Psoas muscle (tissue), 8 donors: ENCODE measurements around the gene COL4A2. TPM values are rescaled to one million over a fixed set of nuclear protein-coding genes. Genes with fewer than 3 reads are reported as not detected.

Source experiments
- ATAC-seq, 4 donors: fragments of 200-7000 bp; cut with Tn5 transposase; one replicate each; pipeline ENCODE4 v1.9.1; 2020; ENCODE audit warnings: moderate library complexity in 3 of 4, mild to moderate bottlenecking in 2 of 4
- DNase-seq, 2 donors: peaks; one replicate each; pipeline ENCODE4 v3.0.0-alpha.2; 2020
- H3K27ac ChIP-seq: fragments of 200-600 bp; one replicate; pipeline ENCODE4 v1.8.0; 2022
- H3K27me3 ChIP-seq, 3 donors: fragments of 200-600 bp in 1 of 3; one replicate each; pipeline versions ENCODE4 v1.6.1 to v1.8.0; 2013 to 2022; ENCODE audit warnings: low read length in 2 of 3, mild to moderate bottlenecking in 2 of 3, moderate library complexity in 1 of 3; ENCODE audit not compliant: insufficient read depth in 3 of 3
- H3K36me3 ChIP-seq, 2 donors: fragments of 200-600 bp in 1 of 2; one replicate each; pipeline versions ENCODE4 v1.6.1 to v1.8.0; 2013 to 2022; ENCODE audit warnings: low read depth in 1 of 2, mild to moderate bottlenecking in 1 of 2, moderate library complexity in 1 of 2; ENCODE audit not compliant: insufficient read depth in 1 of 2
- H3K4me1 ChIP-seq: fragments of 200-600 bp; one replicate; pipeline ENCODE4 v1.8.0; 2022
- H3K4me3 ChIP-seq: fragments of 200-600 bp; one replicate; pipeline ENCODE4 v1.8.0; 2022; ENCODE audit warnings: mild to moderate bottlenecking
- H3K9me3 ChIP-seq: fragments of 200-600 bp; one replicate; pipeline ENCODE4 v1.8.0; 2022
- WGBS, 3 donors: extraction: QIAGEN DNeasy Blood & Tissue Kit; methylation state at CpG; one replicate each; pipeline versions ENCODE4 v1.1.6 to v1.1.7; 2013; 5-methylcytosine and 5-hydroxymethylcytosine counted together
- intact Hi-C, 2 donors: fragments of 100-400 bp; cut with DNase I; formaldehyde crosslinking; loops; one replicate each; pipeline versions ENCODE4 v1.11.0 to v1.14.2; 2022
- polyA plus RNA-seq, 3 donors: library from polyadenylated mRNA; stranded (reverse); fragments of 200-250 nt; gene quantifications; one replicate each; pipeline ENCODE4 v1.2.3, GENCODE V29; 2013
- total RNA-seq, 4 donors: library from RNA; stranded (reverse); fragmentation: NEBNext Ultra II Directional in 2 of 4; extraction: Animal tissue kit (Norgen Biotek cat#: 25700) in 2 of 4; gene quantifications; one replicate each; pipeline versions ENCODE4 v1.2.1 to v1.2.4, GENCODE V29; 2021 to 2023
- TF ChIP-seq, protein P1 (sequence below): fragments of 200-600 bp; IDR thresholded peaks from one replicate; pipeline ENCODE4 v1.8.0; 2022; ENCODE audit warnings: antibody characterized with exemption
- donor health status: healthy with polysubstance abuse.
- donor health status: DM: no; HTN: no; CAD: no; lungs with moderate emphysema.
- donor health status: Bipolar disorder and iron deficiency.
- donor health status: healthy.
- donor health status: DM: yes; HTN: yes; CAD: no.
- donor health status: DM: no; HTN: no; CAD: no.
- donor health status: DM: no; HTN: no; CAD: no.
- donor health status: DM: yes; HTN: yes; CAD: no.

COL4A2 gene
- total and polyA plus RNA-seq, 7 donors, result 25.8 to 84.5 (median 57.8) TPM

GRCh38 chr13:110444226-110444653 lies 137.2 kb downstream of the COL4A2 start:
- ATAC-seq (peak in 3 of 4 donors; percentile 15 to 57 (median 31)), DNase-seq (no peak)
- H3K4me3 ChIP-seq, result no peak overlapping the region
- no peaks in the 10 kb centered on the region for H3K9me3 ChIP-seq
- no peaks in the 10 kb centered on the region for H3K4me1 ChIP-seq
- WGBS, 3 donors, result 67 to 71% (median 67%) methylated on average over 7 of the region's 7 CpGs
- peaks cover 2 to 33% of the 10 kb centered on the region in 2 donors for H3K36me3 ChIP-seq
- no peak overlapping the region for H3K27ac ChIP-seq
- TF ChIP-seq, protein P1, sequence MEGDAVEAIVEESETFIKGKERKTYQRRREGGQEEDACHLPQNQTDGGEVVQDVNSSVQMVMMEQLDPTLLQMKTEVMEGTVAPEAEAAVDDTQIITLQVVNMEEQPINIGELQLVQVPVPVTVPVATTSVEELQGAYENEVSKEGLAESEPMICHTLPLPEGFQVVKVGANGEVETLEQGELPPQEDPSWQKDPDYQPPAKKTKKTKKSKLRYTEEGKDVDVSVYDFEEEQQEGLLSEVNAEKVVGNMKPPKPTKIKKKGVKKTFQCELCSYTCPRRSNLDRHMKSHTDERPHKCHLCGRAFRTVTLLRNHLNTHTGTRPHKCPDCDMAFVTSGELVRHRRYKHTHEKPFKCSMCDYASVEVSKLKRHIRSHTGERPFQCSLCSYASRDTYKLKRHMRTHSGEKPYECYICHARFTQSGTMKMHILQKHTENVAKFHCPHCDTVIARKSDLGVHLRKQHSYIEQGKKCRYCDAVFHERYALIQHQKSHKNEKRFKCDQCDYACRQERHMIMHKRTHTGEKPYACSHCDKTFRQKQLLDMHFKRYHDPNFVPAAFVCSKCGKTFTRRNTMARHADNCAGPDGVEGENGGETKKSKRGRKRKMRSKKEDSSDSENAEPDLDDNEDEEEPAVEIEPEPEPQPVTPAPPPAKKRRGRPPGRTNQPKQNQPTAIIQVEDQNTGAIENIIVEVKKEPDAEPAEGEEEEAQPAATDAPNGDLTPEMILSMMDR, result no peak
- H3K27me3 ChIP-seq, result no peaks in the 10 kb centered on the region
- intact Hi-C loops, result no loop called here

GRCh38 chr13:110445183-110445582 lies 138.1 kb downstream of the COL4A2 start:
- 79 to 89% (median 85%) methylated on average over 7 of the region's 7 CpGs for WGBS, 3 donors
- H3K27ac ChIP-seq, result no peak overlapping the region

GRCh38 chr13:110445722-110446574 lies 138.9 kb downstream of the COL4A2 start:
- Histone ChIP-seq H3K27me3 (no peaks in the 10 kb centered on the region), H3K27ac (no peak overlapping the region), H3K4me3 (no peak overlapping the region), H3K9me3 (no peaks in the 10 kb centered on the region), H3K36me3 (peaks cover 0 to 35% of the 10 kb centered on the region in 2 donors), H3K4me1 (no peaks in the 10 kb centered on the region)
- WGBS, 3 donors, result 88 to 92% (median 90%) methylated on average over 25 of the region's 25 CpGs
- TF ChIP-seq, protein P1, result no peak
- DNase-seq (no peak), ATAC-seq (no peak)
- intact Hi-C loops, result no loop called here

More at GRCh38 chr13:110445183-110445582, 138.1 kb downstream of the COL4A2 start:
- TF ChIP-seq, protein P1, result no peak
- Histone ChIP-seq H3K4me1 (no peaks in the 10 kb centered on the region), H3K9me3 (no peaks in the 10 kb centered on the region), H3K27me3 (no peaks in the 10 kb centered on the region), H3K36me3 (peaks cover 0 to 38% of the 10 kb centered on the region in 2 donors), H3K4me3 (no peak overlapping the region)
- no peak for ATAC-seq
- no peak for DNase-seq
- intact Hi-C loops, result no loop called here

GRCh38 chr13:110446575-110446890 lies 139.4 kb downstream of the COL4A2 start:
- intact Hi-C loops, result no loop called here
- Histone ChIP-seq H3K27me3 (no peaks in the 10 kb centered on the region), H3K9me3 (no peaks in the 10 kb centered on the region), H3K27ac (no peak overlapping the region), H3K4me3 (no peak overlapping the region), H3K4me1 (no peaks in the 10 kb centered on the region), H3K36me3 (peaks cover 0 to 34% of the 10 kb centered on the region in 2 donors)
- no peak for ATAC-seq
- DNase-seq, result no peak
- 65 to 75% (median 68%) methylated on average over 4 of the region's 4 CpGs for WGBS, 3 donors
- TF ChIP-seq, protein P1, result no peak
